GM23248 (cell line): ENCODE data around the gene BCL2L14. TPM values are rescaled to one million over a fixed set of nuclear protein-coding genes. Genes with fewer than 3 reads are reported as not detected.
A peak's percentile ranks its signal among the peaks of the same experiment; 100 is the strongest.

Source experiments
- DNase-seq: peaks from one replicate; pipeline ENCODE4 v3.0.0-alpha.2; 2015
- H2AFZ ChIP-seq: fragments of 200-600 bp; sonication (generic); 2 replicates; pipeline ENCODE4 v1.6.1; 2016; ENCODE audit warnings: antibody characterized with exemption
- H3F3A ChIP-seq: fragments of 200-600 bp; sonication (generic); 2 replicates; pipeline ENCODE4 v1.6.1; 2016; ENCODE audit warnings: mild to moderate bottlenecking, antibody characterized with exemption, mixed run types; ENCODE audit not compliant: insufficient read depth
- H3K27ac ChIP-seq: fragments of 200-600 bp; sonication (generic); 2 replicates; pipeline ENCODE4 v1.5.1; 2016; ENCODE audit warnings: mild to moderate bottlenecking
- H3K27me3 ChIP-seq: fragments of 200-600 bp; sonication (generic); replicated peaks from 2 replicates; pipeline ENCODE4 v1.6.1; 2016; ENCODE audit warnings: mild to moderate bottlenecking; ENCODE audit not compliant: insufficient read depth
- H3K36me3 ChIP-seq: fragments of 200-600 bp; sonication (generic); 2 replicates; pipeline ENCODE4 v1.6.1; 2016; ENCODE audit warnings: low read depth, mild to moderate bottlenecking
- H3K4me1 ChIP-seq: fragments of 200-600 bp; sonication (generic); 2 replicates; pipeline ENCODE4 v1.6.1; 2016; ENCODE audit warnings: mild to moderate bottlenecking; ENCODE audit not compliant: insufficient read depth
- H3K4me2 ChIP-seq: fragments of 200-600 bp; sonication (generic); one replicate; pipeline ENCODE4 v1.6.1; 2016; ENCODE audit warnings: mild to moderate bottlenecking; ENCODE audit not compliant: unreplicated experiment
- H3K4me3 ChIP-seq: fragments of 200-600 bp; sonication (generic); 2 replicates; pipeline ENCODE4 v1.5.1; 2016; ENCODE audit warnings: mild to moderate bottlenecking
- H3K79me2 ChIP-seq: fragments of 200-600 bp; sonication (generic); 2 replicates; pipeline ENCODE4 v1.6.1; 2016; ENCODE audit warnings: mild to moderate bottlenecking; ENCODE audit not compliant: insufficient read depth
- H3K9ac ChIP-seq: fragments of 200-600 bp; sonication (generic); 2 replicates; pipeline ENCODE4 v1.6.1; 2016; ENCODE audit warnings: mild to moderate bottlenecking
- H3K9me2 ChIP-seq: fragments of 200-600 bp; sonication (generic); 2 replicates; pipeline ENCODE4 v1.6.1; 2016; ENCODE audit warnings: mixed run types, mild to moderate bottlenecking, moderate library complexity; ENCODE audit not compliant: insufficient read depth
- H3K9me3 ChIP-seq: fragments of 200-600 bp; sonication (generic); one replicate; pipeline ENCODE4 v1.6.1; 2017; ENCODE audit warnings: low read depth
- H4K20me1 ChIP-seq: fragments of 200-600 bp; sonication (generic); 2 replicates; pipeline ENCODE4 v1.6.0; 2016; ENCODE audit not compliant: insufficient read depth
- EZH2 ChIP-seq: fragments of 200-600 bp; sonication (generic); IDR thresholded peaks from 2 replicates; pipeline ENCODE4 v1.6.1; 2018; ENCODE audit warnings: antibody characterized with exemption, mild to moderate bottlenecking; ENCODE audit not compliant: insufficient read depth, poor library complexity, severe bottlenecking
- EZH2phosphoT487 ChIP-seq: fragments of 200-600 bp; sonication (generic); IDR thresholded peaks from 2 replicates; pipeline ENCODE4 v1.6.1; 2018; ENCODE audit warnings: antibody characterized with exemption, moderate library complexity, mild to moderate bottlenecking, low read depth; ENCODE audit not compliant: insufficient read depth
- WGBS, 2 experiments: methylation state at CpG; one replicate each; pipeline ENCODE4 v1.1.6; 2015 to 2017; ENCODE audit warnings: low lambda C conversion rate in 2 of 2, low coverage in 1 of 2; ENCODE audit errors: missing lambda C conversion rate in 2 of 2; 5-methylcytosine and 5-hydroxymethylcytosine counted together
- in situ Hi-C: fragments of 300-500 bp; cut with MboI; formaldehyde crosslinking; loops from 2 replicates; pipeline ENCODE4 v1.15.0; 2020
- polyA plus RNA-seq: library from polyadenylated mRNA; unstranded; fragments of >200 nt; fragmentation: Nextera tagmentation; extraction: Ambion mirVana; gene quantifications from 2 replicates; pipeline ENCODE4 v1.2.1, GENCODE V29; 2016
- total RNA-seq: library from RNA; depleted of rRNA; stranded (reverse); fragments of >200 nt; shearing (Covaris generic); gene quantifications from 2 replicates; pipeline ENCODE4 v1.2.3, GENCODE V29; 2014; rRNA removed

The BCL2L14 gene
- total RNA-seq (not detected in 2 replicates), polyA plus RNA-seq (not detected in 2 replicates)

DNA sequence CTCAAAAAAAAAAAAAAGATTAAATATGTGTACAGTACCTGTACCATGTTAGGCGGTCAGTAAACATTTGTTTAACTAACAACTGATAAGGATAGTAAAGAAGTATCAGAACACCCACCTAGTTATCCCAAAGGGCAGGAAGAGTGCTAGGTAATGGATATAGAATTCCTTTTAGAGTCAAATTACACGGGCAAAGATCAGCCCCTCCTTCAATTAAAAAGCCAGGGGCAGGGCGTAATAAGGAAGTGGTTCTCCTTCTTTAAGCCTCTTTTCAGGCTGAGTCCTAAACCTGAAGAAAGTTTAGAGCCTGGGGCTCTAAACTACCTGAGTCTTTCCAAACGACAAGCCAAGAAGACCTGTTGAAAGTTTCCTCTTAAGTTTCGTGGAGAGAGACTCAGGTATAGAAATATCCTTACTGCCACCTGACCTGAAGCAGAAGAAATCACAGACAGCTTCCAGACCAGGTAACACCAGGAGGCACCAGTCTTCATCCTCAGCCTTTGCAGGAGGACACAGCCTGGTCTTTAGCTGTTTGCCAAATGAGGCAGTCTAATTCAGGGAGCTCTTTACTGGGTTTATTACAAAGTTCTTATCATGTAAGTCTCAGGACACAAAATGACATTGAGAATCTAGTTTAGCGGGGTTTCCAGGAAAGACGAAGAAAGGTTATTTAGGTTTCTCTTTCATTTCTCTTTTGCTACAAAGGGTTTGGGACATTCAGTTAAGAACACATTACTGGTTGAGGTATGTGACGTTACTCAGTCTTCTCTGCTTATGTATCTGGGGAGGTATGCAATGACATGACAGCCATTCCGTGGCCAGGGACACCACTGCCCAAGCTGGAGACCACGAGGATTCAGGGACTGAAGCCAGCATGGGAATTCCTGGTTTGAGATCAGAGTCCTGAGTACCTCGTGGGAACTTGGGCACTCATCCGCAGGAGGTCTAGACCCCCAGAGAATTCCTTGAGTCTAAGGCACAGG lies at the start of gene BCL2L14:
BCL2L14 (plus strand) TSS at position 266 of the 983 bp plus-strand sequence. CDS start 8,367 bp downstream, outside the sequence.
- Histone ChIP-seq H3K9ac (no peak within 1 kb of the TSS), H3K9me3 (no peaks in the 10 kb centered on the region), H3K4me3 (no peak within 1 kb of the TSS), H3K4me1 (no peaks in the 10 kb centered on the region), H3K9me2 (no peaks in the 10 kb centered on the region), H3K4me2 (no peak within 1 kb of the TSS), H3K27me3 (peaks cover 36% of the 10 kb centered on the region), H3K36me3 (no peaks in the 10 kb centered on the region), H3K79me2 (no peaks in the 10 kb centered on the region), H3K27ac (no peak within 1 kb of the TSS), H2AFZ (no peak within 1 kb of the TSS), H4K20me1 (no peaks in the 10 kb centered on the region), H3F3A (no peaks in the 10 kb centered on the region)
- TF ChIP-seq EZH2phosphoT487, result no peak
- TF ChIP-seq EZH2, result no peak
- 48 to 51% methylated on average over 12 of the region's 12 CpGs for WGBS, 2 experiments
- in situ Hi-C loops, result no loop called here
- DNase-seq, result peak; percentile 12

DNA sequence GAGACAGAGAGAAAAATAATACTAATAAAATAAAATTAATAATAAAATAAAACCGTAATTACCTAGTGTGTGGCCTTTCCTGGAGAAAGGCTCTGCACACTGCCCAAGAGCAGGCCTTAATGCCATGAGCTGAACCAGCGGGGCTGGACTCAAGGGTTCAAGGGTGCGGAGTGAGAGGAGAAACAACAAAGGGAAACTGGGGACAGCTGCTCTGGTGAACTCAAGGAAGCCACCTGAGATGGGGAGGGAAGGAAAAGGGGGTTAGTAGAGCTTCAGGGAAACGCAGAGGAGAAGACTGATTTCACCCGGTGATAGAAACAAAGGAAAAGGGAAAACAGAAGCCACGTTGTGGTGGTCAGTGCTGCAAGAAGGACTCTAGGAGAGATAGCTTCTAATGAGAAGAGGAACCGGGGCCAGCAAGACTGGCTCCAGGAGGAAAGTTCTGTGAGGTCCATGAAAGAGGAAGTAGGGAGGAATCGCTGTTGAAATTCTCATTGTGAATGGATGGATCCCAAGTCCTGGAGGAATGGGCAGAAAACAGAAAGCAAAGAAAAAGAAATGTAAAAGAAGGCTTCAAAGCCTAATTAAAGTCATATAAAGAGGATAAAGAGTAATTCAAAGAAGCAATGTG lies 48.3 kb upstream of the BCL2L14 start:
- Histone ChIP-seq H3K27me3 (peaks cover 8% of the 10 kb centered on the region; the same call in 1 of the 2 replicates), H3K9me3 (no peaks in the 10 kb centered on the region), H4K20me1 (no peaks in the 10 kb centered on the region), H3K27ac (no peak overlapping the region), H3F3A (no peaks in the 10 kb centered on the region), H3K9ac (no peak overlapping the region), H3K36me3 (no peaks in the 10 kb centered on the region), H2AFZ (no peak overlapping the region), H3K4me3 (no peak overlapping the region), H3K4me1 (no peaks in the 10 kb centered on the region), H3K79me2 (no peaks in the 10 kb centered on the region), H3K9me2 (no peaks in the 10 kb centered on the region), H3K4me2 (no peak overlapping the region)
- WGBS, 2 experiments, result 76 to 80% methylated on average over 7 to 8 of the region's 8 CpGs
- no peak for DNase-seq
- in situ Hi-C loops, result no loop called here
- TF ChIP-seq EZH2phosphoT487 (no peak), EZH2 (no peak)

DNA sequence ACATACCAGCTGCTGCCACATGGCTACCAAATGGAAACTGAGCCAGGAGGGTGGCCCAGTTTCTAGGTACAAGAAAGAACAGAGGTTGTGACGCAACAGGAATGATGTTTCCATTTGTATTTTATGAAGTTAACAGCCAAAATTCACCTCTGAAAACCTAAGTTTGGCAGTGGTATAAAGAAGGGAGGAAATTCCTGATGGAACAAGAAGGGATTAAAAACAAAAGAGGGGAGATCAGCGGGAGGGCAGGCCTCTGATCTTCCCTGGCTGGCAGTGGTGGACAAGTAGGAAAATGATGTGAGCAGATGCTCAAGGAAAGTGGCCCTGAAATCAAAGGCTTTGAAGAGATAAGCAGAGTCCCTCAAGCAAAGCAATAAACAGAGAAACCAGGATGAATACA lies 47.3 kb upstream of the BCL2L14 start:
- in situ Hi-C loops, result no loop called here
- Histone ChIP-seq H3K4me2 (no peak overlapping the region), H3F3A (no peaks in the 10 kb centered on the region), H3K9ac (no peak overlapping the region), H3K79me2 (no peaks in the 10 kb centered on the region), H4K20me1 (no peaks in the 10 kb centered on the region), H3K27ac (no peak overlapping the region), H3K9me3 (no peaks in the 10 kb centered on the region), H3K9me2 (no peaks in the 10 kb centered on the region), H3K4me3 (no peak overlapping the region), H2AFZ (no peak overlapping the region), H3K36me3 (no peaks in the 10 kb centered on the region), H3K4me1 (no peaks in the 10 kb centered on the region), H3K27me3 (peaks cover 8% of the 10 kb centered on the region; the same call in 1 of the 2 replicates)
- TF ChIP-seq EZH2phosphoT487, result no peak
- no peak for TF ChIP-seq EZH2
- DNase-seq, result no peak
- WGBS, 2 experiments, result 48 to 50% methylated on average over 2 of the region's 2 CpGs

DNA sequence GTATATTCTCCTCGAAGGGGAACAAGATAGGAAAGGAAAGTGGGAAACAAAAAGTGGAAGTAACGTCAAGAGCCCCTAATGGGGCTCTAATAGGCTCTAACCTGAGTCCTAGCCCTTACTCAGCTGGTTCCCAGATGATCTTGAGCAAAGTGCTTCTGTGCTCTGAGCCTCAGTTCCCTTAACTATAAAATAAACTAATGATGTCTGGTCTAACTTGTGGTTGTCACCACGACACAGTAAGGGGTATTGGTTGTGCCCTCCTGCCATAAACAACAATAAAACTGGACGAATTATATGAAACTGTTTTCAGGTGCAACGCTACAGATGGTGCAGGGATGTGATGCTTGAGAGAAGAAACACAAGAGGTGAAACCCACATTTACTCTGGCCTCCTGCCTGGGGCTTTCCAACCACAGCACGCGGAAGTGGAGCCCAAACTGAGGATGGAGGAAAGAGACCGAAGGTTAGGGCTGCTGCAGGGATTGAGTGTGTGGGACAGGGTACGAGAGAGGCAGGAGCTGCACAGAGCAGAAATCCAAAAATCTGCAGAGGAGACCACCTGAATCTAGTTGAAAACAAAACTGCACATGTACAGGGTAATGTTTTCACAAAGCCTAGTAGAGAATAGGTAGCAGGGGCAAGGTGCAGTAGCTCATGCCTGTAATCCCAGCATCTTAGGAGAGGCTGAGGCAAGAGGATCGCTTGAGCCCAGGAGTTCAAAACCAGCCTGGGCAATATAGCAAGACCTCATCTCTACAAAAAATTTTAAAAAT lies 45.6 kb upstream of the BCL2L14 start:
- TF ChIP-seq EZH2, result no peak
- no peak for TF ChIP-seq EZH2phosphoT487
- Histone ChIP-seq H3K9me2 (no peaks in the 10 kb centered on the region), H2AFZ (no peak overlapping the region), H3K27me3 (peaks cover 8% of the 10 kb centered on the region; the same call in 1 of the 2 replicates), H3K36me3 (no peaks in the 10 kb centered on the region), H3K4me2 (no peak overlapping the region), H3K79me2 (no peaks in the 10 kb centered on the region), H3K9ac (no peak overlapping the region), H3K27ac (no peak overlapping the region), H3K4me1 (no peaks in the 10 kb centered on the region), H3K4me3 (no peak overlapping the region), H3F3A (no peaks in the 10 kb centered on the region), H4K20me1 (no peaks in the 10 kb centered on the region), H3K9me3 (no peaks in the 10 kb centered on the region)
- in situ Hi-C loops, result no loop called here
- no peak for DNase-seq
- 38 to 39% methylated on average over 10 of the region's 10 CpGs for WGBS, 2 experiments
